ENCODE data around the gene SLC39A8. TPM values are rescaled to one million over a fixed set of nuclear protein-coding genes. Genes with fewer than 3 reads are reported as not detected.

SLC39A8 gene
- total and polyA plus RNA-seq, 11 donors, result 1.6 to 51.3 (median 2.9) TPM

GRCh38 chr4:102227388-102227787, 117.9 kb downstream of the SLC39A8 start:
- Histone ChIP-seq H3K27me3 (no peaks in the 10 kb centered on the region), H3K4me1 (no peaks in the 10 kb centered on the region), H3K36me3 (no peaks in the 10 kb centered on the region), H3K4me3 (no peak overlapping the region), H3K27ac (no peak overlapping the region), H3K9me3 (peaks cover 0 to 17% (median 0%) of the 10 kb centered on the region in 12 donors)
- DNase-seq, result no peak
- no peak for ATAC-seq
- 51 to 100% (median 97%) methylated on average over 1 of the region's 1 CpG for WGBS, 4 donors
- intact Hi-C loops (cut with DNase I), result no loop called here
- TF ChIP-seq, protein P1, sequence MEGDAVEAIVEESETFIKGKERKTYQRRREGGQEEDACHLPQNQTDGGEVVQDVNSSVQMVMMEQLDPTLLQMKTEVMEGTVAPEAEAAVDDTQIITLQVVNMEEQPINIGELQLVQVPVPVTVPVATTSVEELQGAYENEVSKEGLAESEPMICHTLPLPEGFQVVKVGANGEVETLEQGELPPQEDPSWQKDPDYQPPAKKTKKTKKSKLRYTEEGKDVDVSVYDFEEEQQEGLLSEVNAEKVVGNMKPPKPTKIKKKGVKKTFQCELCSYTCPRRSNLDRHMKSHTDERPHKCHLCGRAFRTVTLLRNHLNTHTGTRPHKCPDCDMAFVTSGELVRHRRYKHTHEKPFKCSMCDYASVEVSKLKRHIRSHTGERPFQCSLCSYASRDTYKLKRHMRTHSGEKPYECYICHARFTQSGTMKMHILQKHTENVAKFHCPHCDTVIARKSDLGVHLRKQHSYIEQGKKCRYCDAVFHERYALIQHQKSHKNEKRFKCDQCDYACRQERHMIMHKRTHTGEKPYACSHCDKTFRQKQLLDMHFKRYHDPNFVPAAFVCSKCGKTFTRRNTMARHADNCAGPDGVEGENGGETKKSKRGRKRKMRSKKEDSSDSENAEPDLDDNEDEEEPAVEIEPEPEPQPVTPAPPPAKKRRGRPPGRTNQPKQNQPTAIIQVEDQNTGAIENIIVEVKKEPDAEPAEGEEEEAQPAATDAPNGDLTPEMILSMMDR (IDR thresholded peaks at IDR 0.05), result no peak
- TF ChIP-seq POLR2A (IDR thresholded peaks at IDR 0.05), result no peak

DNA sequence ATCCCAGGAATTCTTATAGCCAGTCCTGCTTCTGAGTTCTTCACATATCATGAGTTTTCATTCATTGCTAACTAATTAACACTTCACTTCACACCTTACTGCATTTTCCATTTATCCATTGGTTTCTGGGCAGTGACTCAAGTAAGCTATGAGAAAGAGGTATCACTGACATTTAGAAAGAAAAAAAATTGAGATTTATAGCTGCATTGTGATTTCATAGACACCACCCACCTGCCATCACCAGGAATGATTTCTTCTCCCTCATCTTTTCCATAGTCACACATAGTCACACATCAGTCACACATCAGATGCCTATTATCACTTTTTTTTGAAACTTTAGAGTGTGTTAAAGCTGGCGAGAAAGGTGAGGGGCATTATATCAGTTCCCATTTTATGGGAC, 121.8 kb downstream of the SLC39A8 start:
- 82 to 95% (median 89%) methylated on average over 1 of the region's 1 CpG for WGBS, 4 donors
- Histone ChIP-seq H3K4me3 (no peak overlapping the region), H3K4me1 (no peaks in the 10 kb centered on the region), H3K27ac (no peak overlapping the region), H3K9me3 (peaks cover 0 to 17% (median 0%) of the 10 kb centered on the region in 12 donors), H3K36me3 (no peaks in the 10 kb centered on the region), H3K27me3 (no peaks in the 10 kb centered on the region)
- intact Hi-C loops (cut with DNase I), result no loop called here
- no peak for DNase-seq
- no peak for ATAC-seq
- no peak for TF ChIP-seq POLR2A (IDR thresholded peaks at IDR 0.05)
- TF ChIP-seq, protein P1 (IDR thresholded peaks at IDR 0.05), result no peak

DNA sequence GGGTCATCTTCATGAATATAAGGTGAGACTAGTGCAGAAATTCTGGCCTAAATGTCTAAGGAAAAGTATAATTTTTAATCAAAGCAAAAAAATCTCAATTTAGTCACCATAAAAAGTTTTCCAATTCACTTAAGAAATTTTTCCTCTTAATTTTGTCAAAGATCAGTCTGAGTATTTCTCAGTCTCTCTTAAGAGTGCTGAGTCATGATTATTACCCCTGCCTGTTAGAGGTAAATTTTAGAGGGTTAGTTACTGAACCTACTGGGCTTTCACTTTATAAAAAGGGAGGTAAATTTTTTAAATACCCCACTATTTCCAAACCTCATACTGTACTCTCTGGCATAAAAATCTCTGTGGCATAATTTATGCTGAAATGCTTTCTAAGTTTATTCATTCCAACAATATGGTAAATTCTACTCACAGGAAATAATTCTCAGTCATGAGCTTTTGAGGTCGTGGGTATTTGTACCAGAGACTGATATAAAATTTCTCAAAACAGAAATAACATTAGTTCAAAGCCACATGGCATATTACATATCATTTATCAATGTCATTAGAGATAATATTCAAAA, 122.4 kb downstream of the SLC39A8 start:
- TF ChIP-seq, protein P1 (IDR thresholded peaks at IDR 0.05), result no peak
- TF ChIP-seq POLR2A (IDR thresholded peaks at IDR 0.05), result no peak
- no peaks in the 10 kb centered on the region for H3K4me1 ChIP-seq
- H3K9me3 ChIP-seq, result peaks cover 0 to 17% (median 0%) of the 10 kb centered on the region in 12 donors
- DNase-seq (no peak), ATAC-seq (no peak)
- WGBS, 4 donors, result 46 to 63% (median 58%) methylated on average over 1 of the region's 1 CpG
- intact Hi-C loops (cut with DNase I), result no loop called here
- no peaks in the 10 kb centered on the region for H3K36me3 ChIP-seq
- H3K4me3 ChIP-seq, result no peak overlapping the region
- H3K27ac ChIP-seq, result no peak overlapping the region
- H3K27me3 ChIP-seq, result no peaks in the 10 kb centered on the region

- Histone ChIP-seq H3K4me3 (no peak overlapping the region), H3K27ac (no peak overlapping the region), H3K9me3 (no peaks in the 10 kb centered on the region), H3K36me3 (no peaks in the 10 kb centered on the region), H3K27me3 (no peaks in the 10 kb centered on the region), H3K4me1 (no peaks in the 10 kb centered on the region)
- TF ChIP-seq, protein P1 (IDR thresholded peaks at IDR 0.05), result no peak
- no peak for TF ChIP-seq POLR2A (IDR thresholded peaks at IDR 0.05)
- WGBS, 4 donors, result 38 to 45% (median 42%) methylated on average over 4 of the region's 4 CpGs
- no peak for ATAC-seq
- intact Hi-C loops (cut with DNase I), result no loop called here
- no peak for DNase-seq
Measured at GRCh38 chr4:102219129-102219528, 126.2 kb downstream of the SLC39A8 start.

Measured in heart left ventricle (tissue), 16 donors.